Naive B cell (primary cell): ENCODE data around the gene TSACC. TPM values are rescaled to one million over a fixed set of nuclear protein-coding genes. Genes with fewer than 3 reads are reported as not detected.

Experiments
- ATAC-seq, 2 donors: fragments of 150-1000 bp; cut with Tn5 transposase; 2 replicates each; pipeline ENCODE4 v1.10.0; 2021; ENCODE audit warnings: low read depth in 2 of 2, mild to moderate bottlenecking in 2 of 2, moderate library complexity in 2 of 2
- DNase-seq: peaks from one replicate; pipeline ENCODE4 v3.0.0; 2022
- H3K27ac Mint-ChIP-seq, 6 donors: one replicate each; pipeline ENCODE4 v1.8.0; 2020 to 2022; ENCODE audit warnings: mild to moderate bottlenecking in 6 of 6, mixed read lengths in 6 of 6, moderate library complexity in 5 of 6, inconsistent platforms in 2 of 6
- H3K27me3 Mint-ChIP-seq, 3 donors: one replicate each; pipeline ENCODE4 v1.8.0; 2021 to 2022; ENCODE audit warnings: mixed read lengths in 3 of 3, mild to moderate bottlenecking in 1 of 3
- H3K36me3 Mint-ChIP-seq, 2 donors: one replicate each; pipeline ENCODE4 v1.8.0; 2020 to 2022; ENCODE audit warnings: mixed read lengths in 2 of 2, inconsistent platforms in 1 of 2, mild to moderate bottlenecking in 1 of 2
- H3K4me1 Mint-ChIP-seq, 3 donors: one replicate each; pipeline ENCODE4 v1.8.0; 2020 to 2022; ENCODE audit warnings: mixed read lengths in 3 of 3, inconsistent platforms in 1 of 3, mild to moderate bottlenecking in 1 of 3, moderate library complexity in 1 of 3
- H3K4me3 Mint-ChIP-seq, 8 donors: one replicate each; pipeline ENCODE4 v1.8.0; 2020 to 2022; ENCODE audit warnings: mild to moderate bottlenecking in 8 of 8, mixed read lengths in 8 of 8, moderate library complexity in 8 of 8, inconsistent platforms in 2 of 8
- H3K9me3 Mint-ChIP-seq, 7 donors: one replicate each; pipeline ENCODE4 v1.8.0; 2020 to 2022; ENCODE audit warnings: mixed read lengths in 7 of 7, mild to moderate bottlenecking in 5 of 7, inconsistent platforms in 2 of 7, moderate library complexity in 1 of 7
- polyA plus RNA-seq, 6 donors: library from polyadenylated mRNA; unstranded; fragments of 300-500 nt; fragmentation: Illumina TruSeq; gene quantifications; one replicate each; pipeline ENCODE4 v1.2.3, GENCODE V29; 2021; ENCODE audit warnings: low read depth in 6 of 6

TSACC gene
- polyA plus RNA-seq, 6 donors from 2014 or later = 1.2 TPM; not detected in 5

GRCh38 chr1:156384658-156385057 lies 46.3 kb downstream of the TSACC start:
- Mint-ChIP-seq H3K27ac (peak overlapping the region in 1 of 6 donors; percentile 12), H3K36me3 (no peaks in the 10 kb centered on the region)

GRCh38 chr1:156385534-156386031 lies 47.3 kb downstream of the TSACC start:
- H3K4me3 Mint-ChIP-seq = peak overlapping the region in 1 of 8 donors; percentile 31
- peak; percentile 74 to 75 for ATAC-seq

More at GRCh38 chr1:156384658-156385057, 46.3 kb downstream of the TSACC start:
- H3K4me3 Mint-ChIP-seq = no peak overlapping the region
- H3K4me1 Mint-ChIP-seq = peaks cover 5 to 12% (median 6%) of the 10 kb centered on the region in 3 donors
- no peak for ATAC-seq
- H3K27me3 Mint-ChIP-seq = peaks cover 27 to 47% (median 41%) of the 10 kb centered on the region in 3 donors
- no peaks in the 10 kb centered on the region for H3K9me3 Mint-ChIP-seq
- no peak for DNase-seq

DNA sequence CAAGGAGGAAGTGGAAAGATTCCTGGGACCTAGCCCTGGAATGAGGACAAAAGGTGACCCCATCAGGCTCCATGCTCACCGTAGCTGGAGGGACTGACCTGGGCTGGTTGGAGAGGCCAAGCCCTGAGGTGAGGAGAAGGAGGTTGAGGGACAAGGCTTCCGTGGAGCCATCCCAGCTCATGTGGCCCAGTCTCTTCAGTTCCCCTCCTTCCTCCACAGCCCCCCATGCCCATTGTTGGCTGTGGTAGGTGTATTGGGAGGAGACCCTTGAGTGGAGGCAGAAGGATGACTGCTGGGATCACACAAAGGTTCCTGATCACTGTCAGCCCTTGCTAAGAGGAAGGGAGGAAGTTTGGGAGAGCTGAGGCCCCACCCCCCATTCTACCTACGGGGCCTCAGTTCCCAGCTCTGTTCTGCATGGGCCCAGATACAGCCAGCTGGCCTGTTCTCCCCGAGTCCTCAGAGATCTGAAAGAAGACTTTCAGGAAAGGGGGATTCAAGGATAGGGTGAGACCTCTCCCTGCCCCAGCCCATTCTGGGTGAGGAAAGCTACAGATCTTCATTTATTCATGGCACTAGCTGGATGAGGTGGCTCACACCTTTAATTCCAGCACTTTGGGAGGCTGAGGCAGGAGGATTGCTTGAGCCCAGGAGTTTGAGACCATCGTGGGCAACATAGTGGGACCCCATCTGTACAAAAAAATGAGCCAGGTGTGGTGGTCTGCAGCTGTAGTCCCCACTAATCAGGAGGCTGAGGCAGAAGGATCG lies 48.0 kb downstream of the TSACC start:
- ATAC-seq (no peak), DNase-seq (no peak)
- H3K27ac Mint-ChIP-seq = peak overlapping the region in 1 of 6 donors; percentile 3
- peak overlapping the region in 1 of 8 donors; percentile 56 for H3K4me3 Mint-ChIP-seq
- no peaks in the 10 kb centered on the region for H3K9me3 Mint-ChIP-seq
- H3K27me3 Mint-ChIP-seq = peaks cover 36 to 58% (median 57%) of the 10 kb centered on the region in 3 donors
- H3K4me1 Mint-ChIP-seq = peaks cover 5 to 12% (median 6%) of the 10 kb centered on the region in 3 donors
- no peaks in the 10 kb centered on the region for H3K36me3 Mint-ChIP-seq

More at GRCh38 chr1:156385534-156386031, 47.3 kb downstream of the TSACC start:
- no peaks in the 10 kb centered on the region for H3K36me3 Mint-ChIP-seq
- no peaks in the 10 kb centered on the region for H3K9me3 Mint-ChIP-seq
- DNase-seq = peak; percentile 65
- peaks cover 36 to 56% (median 50%) of the 10 kb centered on the region in 3 donors for H3K27me3 Mint-ChIP-seq
- H3K27ac Mint-ChIP-seq = peak overlapping the region in 1 of 6 donors; percentile 15
- peaks cover 5 to 12% (median 6%) of the 10 kb centered on the region in 3 donors for H3K4me1 Mint-ChIP-seq

GRCh38 chr1:156386949-156387869 lies 48.9 kb downstream of the TSACC start:
- Mint-ChIP-seq H3K27me3 (peaks cover 36 to 66% (median 58%) of the 10 kb centered on the region in 3 donors), H3K4me1 (peaks cover 5 to 12% (median 6%) of the 10 kb centered on the region in 3 donors), H3K27ac (peak overlapping the region in 2 of 6 donors; percentile 45 to 78), H3K36me3 (no peaks in the 10 kb centered on the region), H3K9me3 (no peaks in the 10 kb centered on the region), H3K4me3 (no peak overlapping the region)
- ATAC-seq (no peak), DNase-seq (no peak)

DNA sequence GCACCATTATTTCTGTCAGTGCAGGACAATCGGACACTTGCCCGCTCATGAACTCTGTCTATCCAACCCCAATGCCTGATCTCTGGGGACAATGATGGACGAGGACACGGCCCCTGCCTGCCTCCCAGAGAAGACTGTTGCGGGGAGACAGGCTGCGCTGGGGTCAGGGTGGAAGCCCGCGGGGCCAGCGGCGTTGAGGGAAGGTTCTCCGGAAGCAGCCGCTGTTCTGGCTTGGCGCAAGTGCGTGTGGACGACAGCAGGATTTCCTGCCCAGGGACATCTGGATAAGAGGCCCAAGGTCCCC lies 49.5 kb downstream of the TSACC start:
- H3K27ac Mint-ChIP-seq = no peak overlapping the region
- H3K9me3 Mint-ChIP-seq = no peaks in the 10 kb centered on the region
- H3K27me3 Mint-ChIP-seq = peaks cover 36 to 71% (median 61%) of the 10 kb centered on the region in 3 donors
- peaks cover 5 to 12% (median 6%) of the 10 kb centered on the region in 3 donors for H3K4me1 Mint-ChIP-seq
- no peaks in the 10 kb centered on the region for H3K36me3 Mint-ChIP-seq
- H3K4me3 Mint-ChIP-seq = peak overlapping the region in 1 of 8 donors; percentile 29
- DNase-seq (no peak), ATAC-seq (no peak)

DNA sequence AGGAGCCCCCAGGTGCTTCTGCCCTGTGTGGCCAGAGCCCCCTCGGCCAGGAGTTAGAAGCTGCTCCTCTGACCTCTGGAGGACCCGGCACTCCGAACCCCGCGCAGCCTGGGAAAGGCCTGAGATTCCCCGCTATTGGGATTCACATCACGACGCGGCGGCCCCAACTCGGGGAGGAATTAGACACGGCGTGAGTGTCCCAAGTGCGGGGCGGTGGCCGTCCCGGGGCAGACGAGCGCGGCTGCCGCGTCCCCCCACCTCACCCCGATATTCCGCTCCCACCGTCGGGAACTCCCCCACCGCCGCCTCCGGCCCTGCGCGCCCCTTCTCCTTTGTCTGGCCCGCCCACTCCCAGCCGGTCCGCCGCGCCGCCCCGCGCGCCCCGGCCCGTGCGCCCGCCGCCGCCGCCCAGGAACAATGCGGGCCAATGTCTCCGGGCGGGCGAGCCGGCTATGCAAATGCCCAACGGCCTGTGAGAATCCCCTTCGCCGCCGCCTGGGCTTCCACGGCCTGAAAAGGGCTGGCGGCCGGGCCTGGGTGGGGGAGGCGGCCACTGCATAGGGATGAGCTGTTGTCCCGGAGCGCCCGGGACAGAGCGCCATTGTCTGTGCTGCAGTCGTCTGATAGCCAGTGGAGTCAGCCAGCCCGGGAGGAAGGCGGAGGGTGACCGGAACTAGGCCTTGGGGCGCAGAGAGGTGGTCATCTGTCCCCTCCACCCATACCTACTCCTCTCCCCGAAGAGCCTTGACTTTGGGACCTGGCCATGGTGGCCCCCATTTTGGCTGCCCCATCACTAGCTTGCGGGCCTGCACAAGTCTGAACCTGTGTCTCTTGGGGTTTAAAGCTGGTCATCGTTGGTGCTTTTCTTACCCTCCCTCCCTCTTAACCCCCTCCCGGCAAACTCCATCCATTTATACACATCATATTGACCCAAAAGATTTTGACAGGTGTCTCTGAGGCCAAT lies 50.1 kb downstream of the TSACC start:
- Mint-ChIP-seq H3K4me1 (peaks cover 6 to 12% (median 8%) of the 10 kb centered on the region in 3 donors), H3K4me3 (peak overlapping the region in 2 of 8 donors; percentile 29 to 43), H3K9me3 (no peaks in the 10 kb centered on the region), H3K27me3 (peaks cover 40 to 74% (median 61%) of the 10 kb centered on the region in 3 donors), H3K36me3 (no peaks in the 10 kb centered on the region), H3K27ac (no peak overlapping the region)
- ATAC-seq (peak; percentile 16 to 28), DNase-seq (peak; percentile 6)

DNA sequence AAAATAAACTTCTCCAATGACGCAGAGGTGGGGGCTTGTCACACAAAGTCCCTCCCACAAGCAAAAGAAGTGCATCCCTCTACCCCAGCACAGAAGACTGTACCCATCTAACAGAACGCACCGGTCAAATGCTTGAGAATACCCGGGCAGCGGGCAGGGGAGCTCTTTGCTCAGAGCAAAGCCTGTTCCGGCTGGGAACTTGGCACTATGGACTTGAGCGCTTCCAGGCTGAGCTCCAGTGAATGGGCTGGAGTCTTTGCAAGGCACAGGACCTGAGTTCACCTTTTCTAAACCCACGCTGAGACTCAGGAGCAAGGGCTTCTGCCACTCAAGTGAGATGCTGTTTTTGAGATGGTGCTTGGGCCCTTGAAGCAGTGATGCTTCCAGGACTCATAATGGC lies 51.0 kb downstream of the TSACC start:
- DNase-seq = no peak
- no peaks in the 10 kb centered on the region for H3K9me3 Mint-ChIP-seq
- peaks cover 6 to 12% (median 8%) of the 10 kb centered on the region in 3 donors for H3K4me1 Mint-ChIP-seq
- peak overlapping the region in 1 of 8 donors; percentile 43 for H3K4me3 Mint-ChIP-seq
- H3K27ac Mint-ChIP-seq = no peak overlapping the region
- H3K36me3 Mint-ChIP-seq = no peaks in the 10 kb centered on the region
- peaks cover 41 to 76% (median 61%) of the 10 kb centered on the region in 3 donors for H3K27me3 Mint-ChIP-seq
- ATAC-seq = no peak

DNA sequence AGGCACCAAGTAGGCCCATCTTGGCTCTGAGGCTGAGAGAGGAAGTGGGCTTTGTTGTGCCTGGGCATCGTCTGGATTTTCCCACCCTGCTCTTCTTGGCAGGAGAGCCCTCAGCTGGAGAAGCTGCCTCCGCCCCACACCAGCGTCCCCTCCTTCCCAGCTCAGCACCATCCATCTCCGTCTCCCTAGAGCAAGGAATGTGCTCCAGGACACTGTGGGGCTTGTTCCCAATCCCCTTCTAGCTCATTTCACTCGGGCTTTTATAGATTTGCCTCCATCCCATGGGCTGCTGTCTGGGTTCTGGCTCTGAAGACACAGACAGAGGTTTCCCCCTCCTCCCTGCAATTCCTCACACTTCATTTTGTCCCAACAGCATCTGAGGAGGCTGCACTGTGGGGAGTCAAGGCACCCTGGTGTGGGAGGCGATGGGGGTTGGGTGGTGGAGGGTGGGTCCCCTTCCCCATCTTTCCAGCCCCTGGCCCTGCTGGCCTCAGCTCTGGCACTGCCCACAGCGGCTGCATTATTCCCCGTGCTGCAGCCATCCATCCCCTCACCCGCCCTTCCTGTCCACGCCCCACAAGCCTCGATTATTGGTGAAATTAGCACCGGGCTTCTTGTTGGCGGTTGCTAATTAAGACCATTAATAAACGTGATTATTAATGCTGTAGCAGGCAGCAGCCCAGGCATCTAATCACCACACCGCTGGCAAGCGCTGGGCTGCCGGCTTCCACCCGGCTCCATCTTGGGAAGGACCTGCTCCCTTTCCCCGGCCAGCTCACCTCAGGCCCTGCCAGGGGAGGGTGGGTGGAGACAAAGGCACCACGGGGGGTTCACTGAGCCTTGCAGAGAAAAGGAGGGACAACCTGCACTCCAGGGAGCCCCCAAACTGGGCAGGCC lies 52.4 kb downstream of the TSACC start:
- H3K27me3 Mint-ChIP-seq = peaks cover 39 to 78% (median 64%) of the 10 kb centered on the region in 3 donors
- no peak for DNase-seq
- peaks cover 0 to 2% (median 0%) of the 10 kb centered on the region in 7 donors for H3K9me3 Mint-ChIP-seq
- H3K4me3 Mint-ChIP-seq = no peak overlapping the region
- no peak overlapping the region for H3K27ac Mint-ChIP-seq
- peaks cover 3 to 14% (median 13%) of the 10 kb centered on the region in 3 donors for H3K4me1 Mint-ChIP-seq
- no peaks in the 10 kb centered on the region for H3K36me3 Mint-ChIP-seq
- ATAC-seq = no peak

DNA sequence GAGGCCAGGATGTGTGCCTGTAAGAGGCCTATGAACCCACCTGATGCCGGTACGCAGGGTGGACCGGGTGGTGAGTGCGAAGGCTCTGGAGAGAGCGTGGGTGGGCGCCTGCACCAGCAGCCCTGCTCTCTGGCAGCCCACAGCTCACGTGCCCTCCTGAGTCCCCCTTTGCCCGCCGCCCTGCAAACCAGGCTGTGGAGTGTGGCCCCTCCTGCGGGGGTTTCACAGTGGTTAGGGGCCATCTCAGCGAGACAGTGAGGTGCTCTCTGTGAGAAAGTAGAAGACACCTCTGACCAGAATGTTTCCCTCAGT lies 53.0 kb downstream of the TSACC start:
- no peak overlapping the region for H3K27ac Mint-ChIP-seq
- DNase-seq (no peak), ATAC-seq (no peak)
- H3K27me3 Mint-ChIP-seq = peaks cover 37 to 72% (median 58%) of the 10 kb centered on the region in 3 donors
- H3K9me3 Mint-ChIP-seq = peaks cover 0 to 2% (median 0%) of the 10 kb centered on the region in 7 donors
- peaks cover 0 to 10% (median 10%) of the 10 kb centered on the region in 3 donors for H3K4me1 Mint-ChIP-seq
- no peaks in the 10 kb centered on the region for H3K36me3 Mint-ChIP-seq
- H3K4me3 Mint-ChIP-seq = no peak overlapping the region

DNA sequence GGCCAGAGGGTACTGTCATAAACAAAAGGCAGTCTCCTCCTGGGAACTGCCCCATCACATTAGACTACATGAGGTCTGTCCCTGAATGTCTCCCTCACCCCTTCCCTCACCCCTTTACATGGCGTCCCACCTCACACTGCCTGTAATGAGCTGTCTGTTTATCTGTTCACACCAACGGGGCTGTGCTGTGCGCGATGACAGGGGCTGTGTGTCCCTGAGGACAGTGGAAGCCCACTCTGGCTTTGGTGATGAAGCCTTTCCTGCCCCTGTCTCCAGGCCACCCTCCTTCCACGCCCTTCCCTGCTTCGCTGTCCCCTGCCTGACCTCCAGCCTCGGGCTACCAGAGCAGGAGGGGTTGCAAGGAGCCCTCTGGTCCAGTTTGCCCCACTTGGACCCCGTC lies 53.4 kb downstream of the TSACC start:
- Mint-ChIP-seq H3K4me1 (peaks cover 0 to 10% (median 10%) of the 10 kb centered on the region in 3 donors), H3K9me3 (peaks cover 0 to 2% (median 0%) of the 10 kb centered on the region in 7 donors), H3K4me3 (no peak overlapping the region), H3K27me3 (peaks cover 37 to 69% (median 54%) of the 10 kb centered on the region in 3 donors), H3K36me3 (no peaks in the 10 kb centered on the region), H3K27ac (no peak overlapping the region)
- no peak for DNase-seq
- no peak for ATAC-seq

DNA sequence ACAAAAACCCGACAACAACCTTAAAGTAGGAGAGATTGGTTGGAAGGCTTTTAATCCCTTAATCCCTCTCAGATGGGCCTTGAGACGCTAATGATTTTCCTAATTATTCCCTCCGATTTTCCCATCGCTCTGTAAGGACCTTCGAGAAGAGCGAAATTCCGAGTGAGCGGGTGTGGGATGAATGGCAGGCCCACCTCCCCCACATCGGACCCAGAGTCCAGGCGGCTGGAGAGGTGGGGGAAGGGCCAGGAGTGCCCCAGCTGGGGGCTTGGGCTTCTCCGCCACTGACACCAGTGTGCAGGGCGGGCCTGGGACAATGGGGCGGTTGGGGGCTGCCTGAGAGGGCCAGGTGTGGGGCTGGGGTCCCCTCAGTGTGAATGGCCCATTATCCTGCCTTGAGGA lies 54.1 kb downstream of the TSACC start:
- ATAC-seq (no peak), DNase-seq (no peak)
- peaks cover 30 to 61% (median 47%) of the 10 kb centered on the region in 3 donors for H3K27me3 Mint-ChIP-seq
- H3K4me3 Mint-ChIP-seq = no peak overlapping the region
- peak overlapping the region in 1 of 6 donors; percentile 70 for H3K27ac Mint-ChIP-seq
- peaks cover 0 to 10% (median 10%) of the 10 kb centered on the region in 3 donors for H3K4me1 Mint-ChIP-seq
- no peaks in the 10 kb centered on the region for H3K36me3 Mint-ChIP-seq
- peaks cover 0 to 2% (median 0%) of the 10 kb centered on the region in 7 donors for H3K9me3 Mint-ChIP-seq
